GM10248 (cell line): ENCODE data around the gene CFAP53.
"Not testable (repeated sequence)": the region's sequence is repeated elsewhere in the genome, so short reads cannot be mapped to it uniquely, and the experiment has no call there.

ENCODE experiments used
- CTCF ChIA-PET: fragments of 300-600 bp; sonication (Branson Sonifier 250); formaldehyde crosslinking; extraction: SDS; loops from one replicate; lab custom pipeline; 2021; ENCODE audit warnings: antibody characterized with exemption; lab: Yijun Ruan, JAX
- POLR2A ChIA-PET: fragments of 350-650 bp; sonication (Branson Sonifier 250); formaldehyde crosslinking; extraction: SDS; loops from one replicate; lab custom pipeline; 2020; ENCODE audit warnings: antibody characterized with exemption; lab: Yijun Ruan, JAX
- DNase-seq: peaks from one replicate; pipeline ENCODE4 v3.0.0; 2012; ENCODE audit errors: extremely low spot score
- CTCF ChIP-seq: IDR thresholded peaks from 2 replicates; pipeline ENCODE4 v1.5.1; 2012; ENCODE audit warnings: mild to moderate bottlenecking, low read depth; ENCODE audit errors: extremely low read depth, missing control alignments, control extremely low read depth

The CFAP53 gene

GRCh38 chr18:50310080-50310479, 43.8 kb upstream of the CFAP53 start:
- TF ChIP-seq CTCF: no peak
- CTCF ChIA-PET: interaction anchor here (1.1 to 3.2 kb wide), 4 partner anchors 10 to 47 kb away, joined by 3 to 17 read pairs (median 3); no protein-coding TSS in a partner anchor
- no peak for DNase-seq
- POLR2A ChIA-PET: no interaction called here

GRCh38 chr18:50308851-50309250, 42.6 kb upstream of the CFAP53 start:
- CTCF ChIA-PET: interaction anchor here (1.1 to 3.2 kb wide), 4 partner anchors 10 to 48 kb away, joined by 3 to 17 read pairs (median 6); no protein-coding TSS in a partner anchor
- DNase-seq, POLR2A ChIA-PET: not testable (repeated sequence)

GRCh38 chr18:50307738-50308470, 41.6 kb upstream of the CFAP53 start:
- DNase-seq: peak; percentile 93
- POLR2A ChIA-PET: interaction anchor here (1.4 kb wide), 1 partner anchor 10 kb away, joined by 4 read pairs; no protein-coding TSS in a partner anchor
- CTCF ChIA-PET: interaction anchor here (1.0 to 2.5 kb wide), 6 partner anchors 9 to 49 kb away, joined by 3 to 14 read pairs (median 4); no protein-coding TSS in a partner anchor
- no peak for TF ChIP-seq CTCF

- TF ChIP-seq CTCF: no peak
- CTCF ChIA-PET: interaction anchor here (1.0 to 2.5 kb wide), 5 partner anchors 8 to 50 kb away, joined by 3 to 14 read pairs (median 4); no protein-coding TSS in a partner anchor
- POLR2A ChIA-PET: interaction anchor here (1.4 kb wide), 1 partner anchor 9 kb away, joined by 4 read pairs; no protein-coding TSS in a partner anchor
- DNase-seq: no peak
Measured at GRCh38 chr18:50307400-50307737, 41.1 kb upstream of the CFAP53 start.

- no peak for TF ChIP-seq CTCF
- no peak for DNase-seq
- POLR2A ChIA-PET: interaction anchor here (1.4 kb wide), 1 partner anchor 9 kb away, joined by 4 read pairs; no protein-coding TSS in a partner anchor
- CTCF ChIA-PET: interaction anchor here (1.0 to 1.6 kb wide), 4 partner anchors 16 to 50 kb away, joined by 3 to 14 read pairs (median 4); no protein-coding TSS in a partner anchor
Measured at GRCh38 chr18:50306944-50307343, 40.6 kb upstream of the CFAP53 start.

GRCh38 chr18:50301074-50301473, 34.8 kb upstream of the CFAP53 start:
- CTCF ChIA-PET: interaction anchor here (1.0 to 1.8 kb wide), 2 partner anchors 13 to 32 kb away, joined by 3 to 5 read pairs; no protein-coding TSS in a partner anchor

More at GRCh38 chr18:50301074-50301473, 34.8 kb upstream of the CFAP53 start:
- POLR2A ChIA-PET: no interaction called here
- DNase-seq: no peak
- TF ChIP-seq CTCF: no peak
